ENCODE results near the gene KCND2.
"Not testable (repeated sequence)": the region's sequence is repeated elsewhere in the genome, so short reads cannot be mapped to it uniquely, and the experiment has no call there.

Gene KCND2

GRCh38 chr7:120502825-120503224, 229.8 kb downstream of the KCND2 start:
- no peak for DNase-seq

- DNase-seq = no peak
These were observed 231.4 kb downstream of the KCND2 start for GRCh38 chr7:120504386-120504785.

GRCh38 chr7:120505770-120506169, 232.8 kb downstream of the KCND2 start:
- DNase-seq = no peak

- no peak for DNase-seq
These were observed 239.7 kb downstream of the KCND2 start for GRCh38 chr7:120512701-120513100.

GRCh38 chr7:120519224-120519623, 246.2 kb downstream of the KCND2 start:
- DNase-seq = no peak

GRCh38 chr7:120521761-120522737, 249.1 kb downstream of the KCND2 start:
- no peak for DNase-seq

- no peak for DNase-seq
These were observed 251.0 kb downstream of the KCND2 start for GRCh38 chr7:120523985-120524384.

- DNase-seq = no peak
These were observed 254.0 kb downstream of the KCND2 start for GRCh38 chr7:120526902-120527509.

GRCh38 chr7:120529736-120530135, 256.8 kb downstream of the KCND2 start:
- no peak for DNase-seq

GRCh38 chr7:120538335-120538734, 265.4 kb downstream of the KCND2 start:
- no peak for DNase-seq

GRCh38 chr7:120539321-120539720, 266.3 kb downstream of the KCND2 start:
- no peak for DNase-seq

GRCh38 chr7:120547605-120548004, 274.6 kb downstream of the KCND2 start:
- DNase-seq = no peak

- DNase-seq = peak; percentile 89
These were observed 277.6 kb downstream of the KCND2 start for GRCh38 chr7:120550494-120551048.

GRCh38 chr7:120553491-120553890, 280.5 kb downstream of the KCND2 start:
- no peak for DNase-seq

GRCh38 chr7:120554960-120555571, 282.1 kb downstream of the KCND2 start:
- peak; percentile 9 for DNase-seq

GRCh38 chr7:120564145-120564544, 291.2 kb downstream of the KCND2 start:
- no peak for DNase-seq

GRCh38 chr7:120567204-120567603, 294.2 kb downstream of the KCND2 start:
- DNase-seq = no peak

- DNase-seq = not testable (repeated sequence)
These were observed 305.7 kb downstream of the KCND2 start for GRCh38 chr7:120578657-120579056.

GRCh38 chr7:120582916-120583315, 309.9 kb downstream of the KCND2 start:
- no peak for DNase-seq

GRCh38 chr7:120583899-120584586, 311.1 kb downstream of the KCND2 start:
- DNase-seq = no peak

GRCh38 chr7:120586571-120586970, 313.6 kb downstream of the KCND2 start:
- DNase-seq = no peak

GRCh38 chr7:120587243-120587642, 314.3 kb downstream of the KCND2 start:
- no peak for DNase-seq

GRCh38 chr7:120588416-120588815, 315.4 kb downstream of the KCND2 start:
- DNase-seq = no peak
